Stimulated activated CD4-positive, alpha-beta T cell treated with anti-CD3 and anti-CD28 coated beads, Interleukin-2, amount 100 ng/mL, for 4 hours (primary cell): ENCODE measurements around the gene AP1G2.
"Not testable (repeated sequence)": the region's sequence is repeated elsewhere in the genome, so short reads cannot be mapped to it uniquely, and the experiment has no call there.

ENCODE experiments used
- DNase-seq: peaks from one replicate; pipeline ENCODE4 v3.0.0-alpha.2; 2020; ENCODE audit warnings: low read depth

The AP1G2 gene

GRCh38 chr14:23594191-23594590, 26.6 kb upstream of the AP1G2 start:
- not testable (repeated sequence) for DNase-seq

DNA sequence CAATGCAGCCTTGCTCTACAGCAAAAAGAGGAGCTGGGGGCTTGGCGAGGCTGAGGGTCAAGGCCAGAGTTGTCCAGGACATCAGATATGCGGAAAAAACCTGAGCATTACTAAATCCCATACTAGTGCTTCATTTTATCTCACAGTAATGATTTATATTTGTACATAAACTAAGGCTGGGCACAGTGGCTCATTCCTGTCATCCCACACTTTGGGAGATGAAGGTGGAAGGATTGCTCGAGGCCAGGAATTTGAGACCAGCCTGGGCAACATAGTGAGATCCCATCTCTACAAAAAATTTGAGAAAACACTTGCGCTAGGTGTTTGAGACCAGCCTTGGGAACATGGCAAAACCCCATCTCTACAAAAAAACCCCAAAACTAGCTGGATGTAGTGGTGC, 22.6 kb upstream of the AP1G2 start:
- DNase-seq = no peak

GRCh38 chr14:23589606-23590005, 22.0 kb upstream of the AP1G2 start:
- DNase-seq = no peak

DNA sequence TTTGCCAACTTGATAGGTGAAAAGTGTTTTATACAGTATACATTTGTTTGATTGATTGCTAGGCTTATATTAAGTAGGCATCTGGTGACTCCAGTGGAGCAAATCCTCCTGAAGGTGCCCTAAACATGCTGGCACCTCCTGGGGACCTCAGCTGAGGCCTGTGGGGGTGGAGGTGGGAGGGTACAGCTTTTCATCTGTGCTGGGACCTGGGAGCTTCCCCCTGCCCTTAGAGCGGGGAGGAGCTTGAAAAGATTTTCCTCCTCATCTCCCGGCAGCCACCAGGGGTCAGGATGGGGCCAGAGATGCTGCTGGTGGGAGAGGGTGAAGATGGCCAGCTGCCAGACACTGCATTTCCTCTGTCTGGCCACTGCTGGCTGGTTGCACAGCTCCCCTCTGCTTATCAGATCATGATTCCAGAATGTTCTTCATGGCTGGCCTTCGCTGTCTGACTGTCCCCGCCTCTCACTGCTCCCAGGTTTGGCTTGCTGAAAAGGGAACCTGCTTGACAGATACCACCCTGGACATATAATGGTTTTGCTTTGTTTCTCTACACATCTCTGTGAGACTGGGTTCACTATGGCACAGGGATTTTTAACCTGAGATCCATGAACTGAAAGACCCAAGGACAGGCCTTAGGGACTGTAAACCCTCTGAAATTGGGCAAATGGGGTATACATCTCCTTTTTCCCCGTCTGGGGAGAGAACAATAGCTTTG, 21.4 kb upstream of the AP1G2 start:
- DNase-seq = peak; percentile 44

DNA sequence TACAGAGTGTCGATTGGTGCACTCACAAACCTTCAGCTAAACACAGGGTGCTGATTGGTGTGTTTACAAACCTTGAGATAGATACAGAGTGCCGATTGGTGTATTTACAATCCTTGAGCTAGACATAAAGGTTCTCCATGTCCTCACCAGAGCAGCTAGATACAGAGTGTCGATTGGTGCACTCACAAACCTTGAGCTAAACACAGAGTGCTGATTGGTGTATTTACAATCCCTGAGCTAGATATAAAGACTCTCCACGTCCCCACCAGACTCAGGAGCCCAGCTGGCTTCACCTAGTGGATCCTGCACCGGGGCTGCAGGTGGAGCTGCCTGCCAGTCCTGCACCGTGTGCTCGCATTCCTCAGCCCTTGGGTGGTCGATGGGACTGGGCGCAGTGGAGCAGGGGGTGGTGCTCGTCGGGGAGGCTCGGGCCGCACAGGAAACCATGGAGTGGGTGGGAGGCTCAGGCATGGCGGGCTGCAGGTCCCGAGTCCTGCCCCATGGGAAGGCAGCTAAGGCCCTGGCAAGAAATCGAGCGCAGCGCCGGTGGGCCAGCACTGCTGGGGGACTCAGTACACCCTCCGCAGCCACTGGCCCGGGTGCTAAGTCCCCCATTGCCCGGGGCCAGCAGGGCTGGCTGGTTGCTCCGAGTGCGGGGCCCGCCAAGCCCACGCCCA, 17.1 kb upstream of the AP1G2 start:
- not testable (repeated sequence) for DNase-seq

GRCh38 chr14:23583761-23584526, 16.4 kb upstream of the AP1G2 start:
- DNase-seq = not testable (repeated sequence)

- no peak for DNase-seq
Observed at GRCh38 chr14:23582906-23583760, 15.5 kb upstream of the AP1G2 start.

- DNase-seq = no peak
Observed at GRCh38 chr14:23580948-23581281, 13.3 kb upstream of the AP1G2 start.

DNA sequence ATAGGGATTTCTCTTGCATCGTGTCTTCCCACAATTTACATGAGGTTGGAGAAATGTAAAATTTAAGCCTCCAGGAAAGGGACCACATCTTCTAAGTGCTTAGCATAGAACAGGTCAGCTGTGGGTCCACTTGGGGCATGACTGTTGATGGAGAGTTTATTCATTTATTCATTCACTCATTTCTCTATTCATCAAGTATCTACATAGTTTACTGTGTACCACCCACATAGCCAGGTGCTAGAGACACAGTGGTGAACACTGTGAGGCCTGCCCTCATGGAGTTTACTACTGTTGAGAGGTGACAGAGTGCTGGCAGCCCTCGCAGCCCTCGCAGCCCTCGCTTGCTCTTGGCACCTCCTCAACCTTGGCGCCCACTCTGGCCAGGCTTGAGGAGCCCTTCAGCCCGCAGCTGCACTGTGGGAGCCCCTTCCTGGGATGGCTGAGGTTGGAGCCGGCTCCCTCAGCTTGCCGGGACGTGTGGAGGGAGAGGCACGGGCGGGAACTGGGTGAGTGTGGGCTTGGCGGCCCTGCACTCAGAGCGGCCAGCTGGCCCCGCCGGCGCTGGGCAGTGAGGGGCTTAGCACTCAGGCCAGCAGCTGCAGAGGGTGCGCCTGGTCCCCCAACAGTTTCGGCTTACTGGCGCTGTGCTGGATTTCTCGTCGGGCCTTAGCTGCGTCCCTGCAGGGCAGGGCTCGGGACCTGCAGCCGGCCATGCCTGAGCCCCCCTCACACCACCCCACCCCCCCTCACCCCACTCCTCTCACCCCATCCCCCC, 12.7 kb upstream of the AP1G2 start:
- no peak for DNase-seq

DNA sequence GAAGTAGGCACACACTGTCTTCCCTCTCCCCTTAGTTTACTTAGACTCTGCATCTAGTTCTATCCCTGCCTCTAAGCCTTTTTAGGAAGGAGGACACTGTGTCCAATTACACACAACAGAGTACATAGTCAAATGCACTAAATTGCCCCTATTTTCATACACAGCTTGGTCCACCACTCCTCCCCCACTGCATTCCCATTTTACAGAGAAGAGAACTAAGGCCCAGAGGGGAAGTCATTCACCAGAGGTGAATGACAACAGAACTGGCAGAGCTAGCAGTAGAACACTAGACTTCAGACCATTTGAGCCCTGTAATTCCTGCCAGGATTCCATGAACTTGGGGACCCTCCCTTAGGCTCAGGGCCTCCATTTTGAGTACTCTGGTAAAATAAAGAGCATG, 12.1 kb upstream of the AP1G2 start:
- no peak for DNase-seq

DNA sequence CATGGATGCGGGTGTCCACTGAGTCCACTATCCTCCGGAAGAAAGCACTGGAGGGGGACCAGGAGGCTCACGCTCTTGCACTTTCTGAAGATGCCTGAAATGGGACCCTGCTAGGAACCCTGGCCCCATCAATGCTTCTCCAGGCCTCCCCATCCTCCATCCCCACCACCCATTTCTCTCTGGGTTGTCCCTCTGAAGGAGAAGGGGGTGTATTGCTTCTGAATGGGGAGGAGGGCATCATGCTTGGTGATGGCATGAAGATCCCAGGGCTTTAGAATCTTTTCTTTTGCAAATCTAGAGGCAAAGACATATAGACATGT, 11.7 kb upstream of the AP1G2 start:
- DNase-seq = no peak

GRCh38 chr14:23578560-23579310, 11.1 kb upstream of the AP1G2 start, which contains the start of gene JPH4:
Gene JPH4, minus strand, starts transcription at chr14:23578790. Its CDS starts 1,337 bp downstream, at chr14:23577453.
- DNase-seq = no peak

DNA sequence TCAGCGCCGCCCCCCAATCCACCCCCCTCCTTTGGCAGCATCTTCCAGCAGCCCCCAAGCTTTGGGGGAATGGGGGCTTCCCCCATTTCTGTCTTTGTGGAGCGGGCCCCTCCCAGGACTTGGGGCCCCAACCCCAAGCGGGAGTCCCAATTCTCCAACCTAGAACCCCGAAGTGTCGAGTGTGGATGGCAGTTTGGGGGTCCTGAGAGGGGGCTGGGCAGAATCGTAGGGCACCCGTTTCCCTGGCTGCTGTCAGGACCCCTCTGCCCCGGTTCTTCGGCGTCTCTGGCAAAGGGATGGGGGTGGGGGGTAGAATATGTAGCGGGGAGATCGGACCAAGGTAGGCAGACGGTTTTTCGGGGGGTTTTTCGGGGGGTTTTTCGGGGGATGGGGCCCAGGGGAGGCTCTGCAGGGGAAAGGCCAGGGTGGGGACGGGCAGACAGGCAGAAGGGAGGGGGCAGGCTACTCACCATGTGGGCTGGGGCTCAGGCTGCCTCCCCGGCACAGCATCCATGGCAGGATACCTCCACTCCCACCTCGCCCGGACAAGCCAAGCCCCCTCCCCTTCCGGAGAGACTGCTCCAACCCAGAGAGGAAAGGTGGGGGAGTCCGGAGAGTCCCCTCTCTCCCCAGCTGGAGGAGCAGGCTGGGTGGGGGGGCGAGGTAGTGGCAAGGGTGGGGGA, 10.3 kb upstream of the AP1G2 start:
- no peak for DNase-seq

DNA sequence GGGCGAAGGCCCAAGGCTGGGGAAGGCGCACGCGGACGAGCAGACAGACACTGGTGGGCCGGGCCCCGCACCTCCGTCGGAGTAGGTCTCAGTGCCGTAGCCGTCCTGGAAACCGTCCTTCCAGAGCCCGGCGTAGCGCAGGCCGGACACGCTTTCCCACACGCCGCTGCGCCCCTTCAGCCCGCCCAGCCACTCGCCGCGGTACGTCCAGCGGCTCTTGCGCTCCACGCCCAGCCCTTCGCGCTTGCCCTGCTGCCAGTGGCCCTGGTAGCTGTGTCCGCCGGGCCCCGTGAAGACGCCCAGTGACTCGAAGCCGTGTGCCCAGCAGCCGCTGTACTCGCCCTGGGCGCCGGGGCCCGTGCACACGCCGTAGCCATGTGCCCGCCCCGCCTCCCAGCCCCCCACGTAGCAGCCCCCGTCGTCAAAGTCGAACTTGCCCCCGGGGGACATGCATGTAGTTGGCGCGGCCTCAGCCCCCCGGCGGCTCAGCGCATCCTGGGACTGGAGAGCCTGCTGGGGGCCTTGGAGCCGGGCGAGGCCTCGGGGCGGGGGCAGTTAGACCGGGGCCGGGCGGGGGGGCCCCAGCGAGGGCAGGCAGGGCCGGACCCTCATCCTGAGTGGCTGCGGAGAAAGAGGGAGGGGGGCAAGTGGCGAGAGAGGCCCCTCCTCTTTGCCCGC, 9.6 kb upstream of the AP1G2 start:
- no peak for DNase-seq

DNA sequence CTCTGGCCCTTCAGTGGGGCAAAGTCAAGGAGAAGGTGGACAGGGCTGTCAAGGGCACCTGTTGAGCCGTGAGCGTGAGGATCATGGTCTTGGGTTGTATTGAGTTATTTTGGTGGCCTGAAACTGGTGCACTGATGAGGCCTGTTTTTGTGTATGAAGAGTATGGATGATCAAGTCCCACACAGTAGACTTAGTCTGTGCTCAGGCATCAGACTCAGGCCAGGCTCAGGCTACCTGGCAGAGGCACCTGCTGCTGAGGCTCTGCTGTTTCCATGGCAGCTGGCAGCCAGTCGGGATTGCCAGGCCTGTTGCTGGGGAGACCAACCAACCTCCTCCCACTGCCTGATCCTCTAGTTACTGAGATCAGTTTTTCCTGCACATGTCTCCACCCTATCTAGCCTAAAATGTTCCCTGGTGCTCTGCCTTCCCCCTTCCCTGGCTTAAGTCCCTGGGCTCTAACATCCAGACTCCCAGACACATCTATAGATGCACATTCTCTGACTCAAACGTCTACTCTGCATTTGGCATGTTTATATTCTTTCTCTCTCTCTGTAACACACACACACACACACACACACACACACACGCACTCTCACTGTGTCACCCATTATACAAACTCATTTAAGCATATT, 5.9 kb upstream of the AP1G2 start:
- DNase-seq = no peak

DNA sequence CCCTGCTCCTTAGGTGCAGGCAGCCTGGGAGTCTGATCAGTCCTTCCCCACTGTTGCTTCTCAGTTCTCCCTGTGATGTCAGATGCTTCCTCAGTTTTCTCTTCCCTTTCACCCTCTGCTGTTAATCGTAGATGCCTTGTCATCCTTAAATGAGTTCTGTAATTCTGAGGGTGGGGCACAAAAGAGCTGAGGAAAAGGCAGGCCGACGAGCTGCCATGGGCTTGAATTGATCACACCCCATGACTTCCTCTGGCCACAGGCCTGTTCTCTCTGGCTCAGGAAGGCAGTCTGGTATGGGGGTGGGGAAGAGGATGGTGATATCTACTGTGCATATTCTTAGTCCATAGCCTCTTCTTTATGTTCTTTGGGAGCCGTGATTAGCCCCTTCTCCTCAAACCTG, 5.2 kb upstream of the AP1G2 start:
- no peak for DNase-seq

- no peak for DNase-seq
Observed at GRCh38 chr14:23572524-23572828, 4.9 kb upstream of the AP1G2 start.

GRCh38 chr14:23571701-23572523, 4.3 kb upstream of the AP1G2 start:
- no peak for DNase-seq
